Thyroid gland (tissue), 4 donors: ENCODE measurements around the gene PRMT7. TPM values are rescaled to one million over a fixed set of nuclear protein-coding genes. Genes with fewer than 3 reads are reported as not detected.

Experiments
- DNase-seq, 2 donors: peaks; one replicate each; pipeline ENCODE4 v3.0.0-alpha.2; 2019
- H3K27ac ChIP-seq, 3 donors: fragments of 200-600 bp; sonication (generic); 1 replicate in 2 of 3; 2 replicates in 1 of 3; pipeline ENCODE4 v1.5.1; 2016 to 2019; ENCODE audit warnings: mild to moderate bottlenecking in 1 of 3, moderate library complexity in 1 of 3
- H3K27me3 ChIP-seq: fragments of 200-600 bp; sonication (generic); one replicate; pipeline ENCODE4 v1.5.1; 2019
- H3K36me3 ChIP-seq, 2 donors: fragments of 200-600 bp; sonication (generic); one replicate each; pipeline ENCODE4 v1.5.1; 2016 to 2019
- H3K4me1 ChIP-seq, 2 donors: fragments of 200-600 bp; sonication (generic); one replicate each; pipeline ENCODE4 v1.5.1; 2017 to 2019
- H3K4me3 ChIP-seq, 3 donors: fragments of 200-600 bp; sonication (generic); replicated peaks in 1 of 3; 1 replicate in 2 of 3; 2 replicates in 1 of 3; pipeline ENCODE4 v1.5.1; 2016; ENCODE audit warnings: mild to moderate bottlenecking in 1 of 3
- H3K9me3 ChIP-seq: fragments of 200-600 bp; sonication (generic); one replicate; pipeline ENCODE4 v1.5.1; 2017
- POLR2A ChIP-seq, 2 donors: fragments of 450-650 bp; IDR thresholded peaks; one replicate each; pipeline ENCODE4 v1.6.1; 2017; ENCODE audit warnings: antibody characterized with exemption in 2 of 2, mild to moderate bottlenecking in 2 of 2, moderate library complexity in 1 of 2
- WGBS, 2 donors: methylation state at CpG; one replicate each; pipeline ENCODE4 v1.1.5; 2017; 5-methylcytosine and 5-hydroxymethylcytosine counted together
- intact Hi-C: fragments of 100-400 bp; cut with DNase I; formaldehyde crosslinking; loops from one replicate; pipeline ENCODE4 v1.15.1; 2023
- total RNA-seq, 4 donors: library from RNA; depleted of rRNA; stranded (reverse); fragments of >200 nt; gene quantifications; one replicate each; pipeline ENCODE4 v1.2.3, GENCODE V29; 2016
- TF ChIP-seq, protein P1 (sequence below), 6 experiments: fragments of 200-600 bp in 3 of 6; fragments of 450-650 bp in 3 of 6; sonication (generic) in 3 of 6; IDR thresholded peaks; one replicate each; pipeline ENCODE4 v1.5.1; 2016 to 2019; ENCODE audit warnings: antibody characterized with exemption in 6 of 6, mild to moderate bottlenecking in 2 of 6, inconsistent platforms in 1 of 6, moderate library complexity in 1 of 6

PRMT7 gene
- total RNA-seq, 4 donors from 2014 or later: 41.7 to 57.0 (median 46.9) TPM

DNA sequence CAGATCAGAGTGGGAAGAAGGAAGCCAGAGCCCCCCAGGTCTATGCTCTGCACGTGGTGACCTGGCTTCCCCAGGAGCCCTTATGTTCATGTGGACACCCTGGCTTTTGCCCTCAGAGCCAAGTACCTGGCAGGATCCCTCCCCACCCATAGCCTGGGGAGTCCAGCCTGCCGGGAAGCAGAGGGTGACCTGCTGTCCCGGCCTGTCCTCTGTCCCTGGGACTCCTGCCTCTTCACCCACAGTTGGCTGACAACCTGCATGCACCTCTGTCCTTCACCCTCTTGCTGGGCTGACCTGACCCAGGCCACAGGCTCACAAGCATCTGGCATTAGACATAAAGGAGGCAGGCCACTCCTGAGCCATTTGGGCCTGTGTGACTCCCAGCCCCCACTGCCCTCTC, 77.3 kb downstream of the PRMT7 start:
- 80 to 86% methylated on average over 2 to 3 of the region's 3 CpGs for WGBS, 2 donors
- no peak overlapping the region for H3K4me3 ChIP-seq
- intact Hi-C loops: no loop called here

DNA sequence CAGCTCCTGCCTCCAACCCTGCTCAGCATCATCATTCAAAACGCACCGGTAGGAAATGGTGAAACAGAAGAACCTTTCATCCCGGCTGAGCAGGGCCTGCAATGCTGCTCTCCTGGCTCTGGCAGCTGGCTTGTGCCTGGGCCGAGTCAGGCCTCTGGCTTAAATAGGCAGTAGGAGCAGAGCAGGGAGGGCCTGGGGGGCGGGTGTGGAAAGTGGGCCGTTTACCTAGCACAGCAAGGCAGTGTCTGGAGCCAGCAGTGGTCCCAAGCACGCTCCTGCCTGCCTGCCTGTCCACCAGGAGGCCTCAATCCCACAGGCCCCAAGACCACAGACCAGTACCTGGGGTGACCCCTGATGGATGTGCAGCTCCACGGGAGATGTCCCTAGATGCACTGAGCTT, 78.2 kb downstream of the PRMT7 start:
- TF ChIP-seq, protein P1, sequence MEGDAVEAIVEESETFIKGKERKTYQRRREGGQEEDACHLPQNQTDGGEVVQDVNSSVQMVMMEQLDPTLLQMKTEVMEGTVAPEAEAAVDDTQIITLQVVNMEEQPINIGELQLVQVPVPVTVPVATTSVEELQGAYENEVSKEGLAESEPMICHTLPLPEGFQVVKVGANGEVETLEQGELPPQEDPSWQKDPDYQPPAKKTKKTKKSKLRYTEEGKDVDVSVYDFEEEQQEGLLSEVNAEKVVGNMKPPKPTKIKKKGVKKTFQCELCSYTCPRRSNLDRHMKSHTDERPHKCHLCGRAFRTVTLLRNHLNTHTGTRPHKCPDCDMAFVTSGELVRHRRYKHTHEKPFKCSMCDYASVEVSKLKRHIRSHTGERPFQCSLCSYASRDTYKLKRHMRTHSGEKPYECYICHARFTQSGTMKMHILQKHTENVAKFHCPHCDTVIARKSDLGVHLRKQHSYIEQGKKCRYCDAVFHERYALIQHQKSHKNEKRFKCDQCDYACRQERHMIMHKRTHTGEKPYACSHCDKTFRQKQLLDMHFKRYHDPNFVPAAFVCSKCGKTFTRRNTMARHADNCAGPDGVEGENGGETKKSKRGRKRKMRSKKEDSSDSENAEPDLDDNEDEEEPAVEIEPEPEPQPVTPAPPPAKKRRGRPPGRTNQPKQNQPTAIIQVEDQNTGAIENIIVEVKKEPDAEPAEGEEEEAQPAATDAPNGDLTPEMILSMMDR (IDR thresholded peaks at IDR 0.05): no peak

More for the DNA sequence above, 77.3 kb downstream of the PRMT7 start:
- Histone ChIP-seq H3K27ac (no peak overlapping the region), H3K4me1 (no peaks in the 10 kb centered on the region), H3K36me3 (no peaks in the 10 kb centered on the region), H3K9me3 (no peaks in the 10 kb centered on the region), H3K27me3 (no peaks in the 10 kb centered on the region)
- TF ChIP-seq, protein P1 (IDR thresholded peaks at IDR 0.05): no peak
- no peak for TF ChIP-seq POLR2A (IDR thresholded peaks at IDR 0.05)
- no peak for DNase-seq

DNA sequence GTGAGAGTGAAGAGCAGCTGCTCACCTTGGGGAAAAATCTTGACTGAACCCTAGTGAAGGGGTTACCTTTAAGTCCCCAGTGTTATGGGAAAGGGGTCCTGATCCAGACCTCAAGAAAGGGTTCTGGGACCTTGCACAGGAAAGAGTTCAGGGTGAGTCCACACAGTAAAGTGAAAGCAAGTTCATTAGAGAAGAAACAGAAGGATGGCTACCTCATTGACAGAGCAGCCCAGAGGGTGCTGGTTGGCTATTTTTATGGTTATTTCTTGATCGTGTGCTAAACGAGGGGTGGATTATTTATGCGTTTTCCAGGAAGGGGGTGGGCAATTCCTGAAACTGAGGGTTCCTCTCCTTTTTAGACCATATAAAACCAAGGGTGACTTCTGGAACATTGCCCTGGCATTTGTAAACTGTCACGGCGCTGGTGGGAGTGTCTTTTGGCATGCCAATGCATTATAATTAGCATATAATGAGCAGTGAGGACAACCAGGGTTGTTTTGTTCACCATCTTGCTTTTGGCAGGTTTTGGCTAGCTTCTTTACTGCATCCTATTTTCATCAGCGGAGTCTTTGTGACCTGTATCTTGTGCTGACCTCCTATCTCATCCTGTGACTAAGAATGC, 79.0 kb downstream of the PRMT7 start:
- intact Hi-C loops: no loop called here
- no peak for DNase-seq
- H3K4me3 ChIP-seq: no peak overlapping the region
- H3K27ac ChIP-seq: no peak overlapping the region
- no peaks in the 10 kb centered on the region for H3K36me3 ChIP-seq
- no peaks in the 10 kb centered on the region for H3K9me3 ChIP-seq
- H3K27me3 ChIP-seq: no peaks in the 10 kb centered on the region
- WGBS, 2 donors: 72 to 86% methylated on average over 6 of the region's 6 CpGs
- no peaks in the 10 kb centered on the region for H3K4me1 ChIP-seq
- no peak for TF ChIP-seq POLR2A (IDR thresholded peaks at IDR 0.05)
- TF ChIP-seq, protein P1 (IDR thresholded peaks at IDR 0.05): no peak

More for the DNA sequence above, 78.2 kb downstream of the PRMT7 start:
- no peaks in the 10 kb centered on the region for H3K9me3 ChIP-seq
- H3K27me3 ChIP-seq: no peaks in the 10 kb centered on the region
- DNase-seq: no peak
- H3K27ac ChIP-seq: no peak overlapping the region
- no peak overlapping the region for H3K4me3 ChIP-seq
- no peaks in the 10 kb centered on the region for H3K4me1 ChIP-seq
- WGBS, 2 donors: 77 to 92% methylated on average over 5 to 6 of the region's 8 CpGs
- intact Hi-C loops: no loop called here
- no peaks in the 10 kb centered on the region for H3K36me3 ChIP-seq

DNA sequence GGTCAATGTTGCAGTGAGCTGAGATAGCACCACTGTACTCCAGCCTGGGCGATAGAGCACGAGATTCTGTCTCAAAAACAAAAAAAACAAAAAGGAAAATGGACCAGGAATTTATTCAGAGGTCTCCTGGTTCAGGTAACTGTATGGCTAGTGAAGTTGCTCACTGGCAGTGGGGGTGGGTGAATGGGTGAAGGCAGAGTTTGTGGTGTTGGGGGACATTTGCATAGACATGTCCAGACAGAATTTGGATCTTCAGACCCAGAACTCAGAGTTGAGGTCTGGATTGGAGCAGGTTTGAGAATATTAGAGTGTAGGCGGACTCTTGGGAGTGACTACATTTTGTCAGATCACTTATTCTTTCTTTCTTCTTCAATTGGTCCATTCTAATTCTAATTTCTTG, 82.5 kb downstream of the PRMT7 start:
- WGBS, 2 donors: 82 to 85% methylated on average over 3 of the region's 3 CpGs
- TF ChIP-seq, protein P1 (IDR thresholded peaks at IDR 0.05): no peak
- no peak for TF ChIP-seq POLR2A (IDR thresholded peaks at IDR 0.05)
- Histone ChIP-seq H3K4me3 (no peak overlapping the region), H3K27me3 (no peaks in the 10 kb centered on the region), H3K4me1 (no peaks in the 10 kb centered on the region), H3K9me3 (no peaks in the 10 kb centered on the region), H3K27ac (no peak overlapping the region), H3K36me3 (no peaks in the 10 kb centered on the region)
- intact Hi-C loops: no loop called here
- DNase-seq: no peak

DNA sequence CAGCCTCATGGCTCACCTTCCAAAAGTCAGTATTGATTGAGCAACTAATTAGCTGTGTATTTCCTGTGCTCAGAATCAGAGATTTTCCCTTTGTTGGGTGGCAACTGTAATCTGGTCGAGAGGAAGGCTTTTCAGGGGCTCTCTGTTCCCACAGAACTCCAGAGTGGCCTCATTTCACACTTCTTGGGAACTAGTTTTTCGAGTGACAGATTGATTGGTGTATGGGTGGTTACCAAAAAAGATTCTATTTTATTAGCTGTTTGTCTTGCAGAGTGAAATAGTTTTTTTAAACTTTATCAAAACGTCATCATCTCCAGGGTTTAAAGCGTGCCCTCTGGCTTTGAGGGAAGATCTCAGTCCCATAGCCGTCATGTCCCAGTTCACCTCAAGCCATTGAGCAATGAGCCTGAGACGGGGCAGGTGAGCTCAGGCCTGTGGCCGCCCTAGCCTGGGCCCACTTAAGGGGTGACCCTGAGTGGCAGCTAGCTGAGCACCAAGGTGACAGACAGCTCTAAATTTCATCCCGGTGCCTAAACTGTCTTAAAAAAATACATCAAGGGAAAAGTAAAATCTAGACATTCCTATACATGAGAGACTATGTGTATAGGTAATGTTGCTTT, 84.5 kb downstream of the PRMT7 start:
- 85 to 88% methylated on average over 8 of the region's 8 CpGs for WGBS, 2 donors
- no peak for TF ChIP-seq POLR2A (IDR thresholded peaks at IDR 0.05)
- TF ChIP-seq, protein P1 (IDR thresholded peaks at IDR 0.05): no peak

More for the DNA sequence above, 84.5 kb downstream of the PRMT7 start:
- Histone ChIP-seq H3K27me3 (no peaks in the 10 kb centered on the region), H3K36me3 (no peaks in the 10 kb centered on the region), H3K4me1 (no peaks in the 10 kb centered on the region), H3K9me3 (no peaks in the 10 kb centered on the region), H3K4me3 (no peak overlapping the region), H3K27ac (no peak overlapping the region)
- intact Hi-C loops: loop anchor here (5.0 kb wide), 1 partner anchor 112 kb away; no protein-coding TSS in a partner anchor
- no peak for DNase-seq
